ENCODE results near the gene SAP30BP. TPM values are rescaled to one million over a fixed set of nuclear protein-coding genes. Genes with fewer than 3 reads are reported as not detected.

The SAP30BP gene
- total and polyA plus RNA-seq, 2 of the 13 experiments (the other 11 are each of a cell fraction or from before 2014, with no cell fraction given), result 67.7 to 99.4 TPM

DNA sequence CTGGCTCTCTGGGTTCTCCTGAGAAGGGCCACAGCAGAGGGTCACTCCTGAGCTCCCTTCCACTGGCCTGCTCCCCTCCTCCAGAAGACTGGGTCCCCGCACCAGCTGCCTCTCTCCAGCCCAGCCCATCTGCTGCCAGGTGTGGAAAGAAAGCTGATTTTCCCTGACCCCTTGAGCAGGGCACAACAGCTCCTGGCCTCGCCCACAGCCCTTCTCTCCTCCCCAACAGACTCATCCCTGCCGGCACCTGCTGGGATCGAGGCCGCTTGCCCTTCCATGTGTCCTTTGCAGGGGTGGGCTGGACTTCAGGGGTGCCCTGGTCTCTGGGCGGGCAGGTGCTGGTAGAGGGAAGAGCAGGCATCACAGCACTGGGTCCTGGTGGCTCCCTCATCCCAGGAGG is 38.7 kb upstream of the SAP30BP start (continued):
- TF ChIP-seq, protein P1, sequence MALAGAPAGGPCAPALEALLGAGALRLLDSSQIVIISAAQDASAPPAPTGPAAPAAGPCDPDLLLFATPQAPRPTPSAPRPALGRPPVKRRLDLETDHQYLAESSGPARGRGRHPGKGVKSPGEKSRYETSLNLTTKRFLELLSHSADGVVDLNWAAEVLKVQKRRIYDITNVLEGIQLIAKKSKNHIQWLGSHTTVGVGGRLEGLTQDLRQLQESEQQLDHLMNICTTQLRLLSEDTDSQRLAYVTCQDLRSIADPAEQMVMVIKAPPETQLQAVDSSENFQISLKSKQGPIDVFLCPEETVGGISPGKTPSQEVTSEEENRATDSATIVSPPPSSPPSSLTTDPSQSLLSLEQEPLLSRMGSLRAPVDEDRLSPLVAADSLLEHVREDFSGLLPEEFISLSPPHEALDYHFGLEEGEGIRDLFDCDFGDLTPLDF (CRISPR knock-in tag; IDR thresholded peaks at IDR 0.05), result no peak
- TF ChIP-seq, protein P2, sequence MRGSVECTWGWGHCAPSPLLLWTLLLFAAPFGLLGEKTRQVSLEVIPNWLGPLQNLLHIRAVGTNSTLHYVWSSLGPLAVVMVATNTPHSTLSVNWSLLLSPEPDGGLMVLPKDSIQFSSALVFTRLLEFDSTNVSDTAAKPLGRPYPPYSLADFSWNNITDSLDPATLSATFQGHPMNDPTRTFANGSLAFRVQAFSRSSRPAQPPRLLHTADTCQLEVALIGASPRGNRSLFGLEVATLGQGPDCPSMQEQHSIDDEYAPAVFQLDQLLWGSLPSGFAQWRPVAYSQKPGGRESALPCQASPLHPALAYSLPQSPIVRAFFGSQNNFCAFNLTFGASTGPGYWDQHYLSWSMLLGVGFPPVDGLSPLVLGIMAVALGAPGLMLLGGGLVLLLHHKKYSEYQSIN (CRISPR knock-in tag; IDR thresholded peaks at IDR 0.05; ENCODE audit: borderline replicate concordance), result no peak
- TF ChIP-seq, protein P3, sequence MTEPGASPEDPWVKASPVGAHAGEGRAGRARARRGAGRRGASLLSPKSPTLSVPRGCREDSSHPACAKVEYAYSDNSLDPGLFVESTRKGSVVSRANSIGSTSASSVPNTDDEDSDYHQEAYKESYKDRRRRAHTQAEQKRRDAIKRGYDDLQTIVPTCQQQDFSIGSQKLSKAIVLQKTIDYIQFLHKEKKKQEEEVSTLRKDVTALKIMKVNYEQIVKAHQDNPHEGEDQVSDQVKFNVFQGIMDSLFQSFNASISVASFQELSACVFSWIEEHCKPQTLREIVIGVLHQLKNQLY (CRISPR knock-in tag; IDR thresholded peaks at IDR 0.05), result no peak
- no peak for TF ChIP-seq KLF6 (CRISPR knock-in tag; IDR thresholded peaks at IDR 0.05)

DNA sequence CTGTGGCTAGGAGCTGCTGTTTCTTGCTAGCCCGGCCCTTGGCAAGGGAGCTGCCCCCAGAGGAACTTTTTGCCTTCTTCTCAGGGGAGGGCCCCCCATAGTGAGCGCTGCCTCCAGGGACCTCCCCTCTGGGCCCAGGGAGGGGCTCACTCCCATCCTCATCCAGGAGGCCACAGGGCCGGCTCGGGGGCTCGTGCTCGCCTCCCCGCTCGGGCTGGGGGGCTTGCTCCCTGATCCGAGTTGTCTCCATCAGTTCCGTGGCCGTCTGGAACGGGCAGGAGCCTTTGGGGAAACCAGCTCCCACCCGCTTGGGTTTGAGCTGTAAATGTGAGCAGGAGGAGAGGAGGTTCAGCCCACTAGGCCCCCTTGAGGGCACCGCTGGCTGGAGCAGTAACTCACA is 38.0 kb upstream of the SAP30BP start:
- no peak overlapping the region for H2AFZ ChIP-seq (ENCODE audit: low read length)
- CTCF ChIA-PET (ENCODE audit: low intra/inter-chr PET ratio, low total read pairs), result interaction anchor here (1.3 kb wide), 1 partner anchor 119 kb away, joined by 3 read pairs; no protein-coding TSS in a partner anchor
- WGBS (ENCODE audit: low lambda C conversion rate), result 87% methylated on average over 11 of the region's 14 CpGs
- peaks cover 4% of the 10 kb centered on the region; the same call in 1 of the 2 replicates for H4K20me1 ChIP-seq (ENCODE audit: insufficient read depth, low read length)
- DNase-seq (ENCODE audit: low spot score) (no peak), ATAC-seq (no peak), FAIRE-seq (no peak)
- no peak overlapping the region for H3K4me3 ChIP-seq (replicated peaks in 1 of 3; ENCODE audit: insufficient read depth in 1 of 3, low read depth in 2 of 3, low read length in 3 of 3)
- H3K4me1 ChIP-seq (ENCODE audit: insufficient read depth, low read length), result peaks cover 17% of the 10 kb centered on the region
- H3K4me2 ChIP-seq (ENCODE audit: low read depth, low read length), result no peak overlapping the region
- BruUV-seq (replicated peaks), result no TSS peak
- H3K79me2 ChIP-seq (ENCODE audit: insufficient read depth, low read length), result no peaks in the 10 kb centered on the region
- H3K27ac ChIP-seq (ENCODE audit: extremely low read length, insufficient read depth, low read length), result no peak overlapping the region
- in situ Hi-C loops (cut with HindIII; ENCODE audit: extremely low pct_ligation_motif_present, low pct_unique_long_range_greater_than_20kb), result no loop called here
- POLR2A ChIA-PET, result interaction anchor here (0.8 to 1.0 kb wide), 3 partner anchors 12 to 116 kb away, joined by 3 to 4 read pairs (median 4); a partner anchor contains a TSS
- H3K36me3 ChIP-seq (replicated peaks in 1 of 2; ENCODE audit: control insufficient read depth in 1 of 2, insufficient read depth in 2 of 2, low read length in 2 of 2), result peaks cover 19 to 24% of the 10 kb centered on the region in 2 experiments; a peak in 4 of 5 replicates
- no peak overlapping the region for H3K9ac ChIP-seq (ENCODE audit: insufficient read depth, low read depth, low read length)
- intact Hi-C loops (cut with micrococcal nuclease; ENCODE audit: unreplicated experiment), result no loop called here
- H3K27me3 ChIP-seq (ENCODE audit: control insufficient read depth in 1 of 2, insufficient read depth in 2 of 2, low read length in 2 of 2), result no peaks in the 10 kb centered on the region
- H3K9me3 ChIP-seq (ENCODE audit: low read length), result no peaks in the 10 kb centered on the region
- TF ChIP-seq ZNF230 (CRISPR knock-in tag; IDR thresholded peaks at IDR 0.05) (no peak), HCFC1 (IDR thresholded peaks at IDR 0.05; ENCODE audit: low read depth, low read length) (no peak), SRSF1 (optimal IDR thresholded peaks at IDR 0.05; ENCODE audit: low read depth, low read length) (no peak), AGO2 (optimal IDR thresholded peaks at IDR 0.05; ENCODE audit: low read depth, low read length) (peak; percentile 10)
